GM12872 (cell line): ENCODE measurements around the gene AMPD1.

ENCODE experiments used
- CTCF ChIP-seq: IDR thresholded peaks from 3 replicates; pipeline ENCODE4 v1.5.1; 2011; ENCODE audit warnings: low read depth, mild to moderate bottlenecking, low read length, moderate library complexity; ENCODE audit not compliant: insufficient read depth

AMPD1 gene

GRCh38 chr1:114627107-114627506 is 68.2 kb downstream of the AMPD1 start:
- TF ChIP-seq CTCF: no peak

- no peak for TF ChIP-seq CTCF
Observed at GRCh38 chr1:114623364-114623763, 72.0 kb downstream of the AMPD1 start.
